ENCODE results near the gene LIG1.

DNA sequence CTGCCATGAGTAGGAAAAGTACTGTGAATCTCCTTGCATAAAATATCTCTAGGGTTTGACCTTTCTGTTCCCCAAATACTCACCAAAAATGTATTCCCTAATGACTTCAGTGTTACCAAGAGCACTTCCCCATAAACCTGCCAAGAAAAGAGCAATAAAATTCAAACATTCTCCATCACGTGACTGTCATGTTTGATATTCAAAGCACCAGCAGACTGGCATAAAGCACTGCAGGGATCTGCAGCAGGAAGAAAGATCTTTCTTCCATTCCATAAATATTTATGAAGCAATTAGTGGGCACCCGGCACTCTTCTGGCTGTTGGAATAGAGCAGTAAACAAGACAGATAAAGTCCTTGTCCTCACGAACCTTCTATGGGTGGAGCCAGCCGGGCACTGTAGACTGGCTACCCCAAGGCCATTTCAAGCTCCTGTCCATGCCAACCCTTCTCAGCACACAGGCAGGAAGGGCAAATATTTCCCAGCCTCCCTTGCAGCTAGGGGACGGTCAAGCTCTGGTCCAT, 79.8 kb downstream of the LIG1 start:
- TF ChIP-seq, protein P1, sequence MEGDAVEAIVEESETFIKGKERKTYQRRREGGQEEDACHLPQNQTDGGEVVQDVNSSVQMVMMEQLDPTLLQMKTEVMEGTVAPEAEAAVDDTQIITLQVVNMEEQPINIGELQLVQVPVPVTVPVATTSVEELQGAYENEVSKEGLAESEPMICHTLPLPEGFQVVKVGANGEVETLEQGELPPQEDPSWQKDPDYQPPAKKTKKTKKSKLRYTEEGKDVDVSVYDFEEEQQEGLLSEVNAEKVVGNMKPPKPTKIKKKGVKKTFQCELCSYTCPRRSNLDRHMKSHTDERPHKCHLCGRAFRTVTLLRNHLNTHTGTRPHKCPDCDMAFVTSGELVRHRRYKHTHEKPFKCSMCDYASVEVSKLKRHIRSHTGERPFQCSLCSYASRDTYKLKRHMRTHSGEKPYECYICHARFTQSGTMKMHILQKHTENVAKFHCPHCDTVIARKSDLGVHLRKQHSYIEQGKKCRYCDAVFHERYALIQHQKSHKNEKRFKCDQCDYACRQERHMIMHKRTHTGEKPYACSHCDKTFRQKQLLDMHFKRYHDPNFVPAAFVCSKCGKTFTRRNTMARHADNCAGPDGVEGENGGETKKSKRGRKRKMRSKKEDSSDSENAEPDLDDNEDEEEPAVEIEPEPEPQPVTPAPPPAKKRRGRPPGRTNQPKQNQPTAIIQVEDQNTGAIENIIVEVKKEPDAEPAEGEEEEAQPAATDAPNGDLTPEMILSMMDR (IDR thresholded peaks at IDR 0.05 in 2 of 3, conservative IDR thresholded peaks at IDR 0.05 in 1 of 3; ENCODE audit: insufficient read depth in 2 of 3, low read depth in 1 of 3, low read length in 3 of 3), result no peak
- TF ChIP-seq JUNB (CRISPR knock-in tag; conservative IDR thresholded peaks at IDR 0.05) (no peak), RAD21 (CRISPR knock-in tag; conservative IDR thresholded peaks at IDR 0.05 in 1 of 2, IDR thresholded peaks at IDR 0.05 in 1 of 2) (no peak), ZZZ3 (IDR thresholded peaks at IDR 0.05) (no peak)

All from K562 (cell line).